Parathyroid adenoma (tissue), 2 donors: ENCODE data around the gene MTHFR.

Experiments
- H2AFZ ChIP-seq: fragments of 300-600 bp; sonication (generic); one replicate; pipeline ENCODE4 v1.7.0; 2017; ENCODE audit warnings: antibody characterized with exemption, mild to moderate bottlenecking
- H3K27ac ChIP-seq: fragments of 300-600 bp; sonication (generic); one replicate; pipeline ENCODE4 v1.7.0; 2017
- H3K27me3 ChIP-seq: fragments of 300-600 bp; sonication (generic); one replicate; pipeline ENCODE4 v1.7.0; 2017; ENCODE audit warnings: low read length; ENCODE audit not compliant: control insufficient read depth, insufficient read depth
- H3K36me3 ChIP-seq: fragments of 300-600 bp; sonication (generic); one replicate; pipeline ENCODE4 v1.7.0; 2017; ENCODE audit warnings: low read length; ENCODE audit not compliant: control insufficient read depth, insufficient read depth
- H3K4me1 ChIP-seq: fragments of 300-600 bp; sonication (generic); one replicate; pipeline ENCODE4 v1.7.0; 2017; ENCODE audit warnings: control low read depth
- H3K4me2 ChIP-seq: fragments of 300-600 bp; sonication (generic); one replicate; pipeline ENCODE4 v1.7.0; 2017; ENCODE audit warnings: low read length
- H3K4me3 ChIP-seq: fragments of 300-600 bp; sonication (generic); one replicate; pipeline ENCODE4 v1.7.0; 2017; ENCODE audit warnings: low read depth, low read length
- H3K79me2 ChIP-seq: fragments of 300-600 bp; sonication (generic); one replicate; pipeline ENCODE4 v1.7.0; 2017; ENCODE audit warnings: control low read depth
- H3K9ac ChIP-seq: fragments of 300-600 bp; sonication (generic); one replicate; pipeline ENCODE4 v1.7.0; 2017; ENCODE audit warnings: mild to moderate bottlenecking
- H3K9me3 ChIP-seq: fragments of 300-600 bp; sonication (generic); one replicate; pipeline ENCODE4 v1.7.0; 2017; ENCODE audit warnings: low read length; ENCODE audit not compliant: control insufficient read depth
- CTCF ChIP-seq: fragments of 300-600 bp; sonication (generic); IDR thresholded peaks from one replicate; pipeline ENCODE4 v1.7.0; 2017; ENCODE audit warnings: antibody characterized with exemption, mild to moderate bottlenecking
- donor health status: primary hyperparathyroidism.

The MTHFR gene

GRCh38 chr1:11738783-11739182 lies 67.0 kb downstream of the MTHFR start:
- Histone ChIP-seq H3K4me2 (no peak overlapping the region), H3K9ac (no peak overlapping the region), H3K4me3 (no peak overlapping the region), H3K27me3 (no peaks in the 10 kb centered on the region), H3K27ac (no peak overlapping the region), H3K4me1 (no peaks in the 10 kb centered on the region), H3K36me3 (no peaks in the 10 kb centered on the region), H2AFZ (no peak overlapping the region), H3K79me2 (no peaks in the 10 kb centered on the region), H3K9me3 (no peaks in the 10 kb centered on the region)
- no peak for TF ChIP-seq CTCF

- TF ChIP-seq CTCF: no peak
- Histone ChIP-seq H3K36me3 (no peaks in the 10 kb centered on the region), H3K4me2 (no peak overlapping the region), H3K4me1 (no peaks in the 10 kb centered on the region), H3K79me2 (no peaks in the 10 kb centered on the region), H3K27ac (no peak overlapping the region), H3K27me3 (no peaks in the 10 kb centered on the region), H2AFZ (no peak overlapping the region), H3K4me3 (no peak overlapping the region), H3K9ac (no peak overlapping the region), H3K9me3 (no peaks in the 10 kb centered on the region)
Observed at GRCh38 chr1:11738096-11738495, 67.7 kb downstream of the MTHFR start.

GRCh38 chr1:11736746-11737639 lies 68.8 kb downstream of the MTHFR start:
- Histone ChIP-seq H3K9ac (no peak overlapping the region), H3K36me3 (no peaks in the 10 kb centered on the region), H3K79me2 (no peaks in the 10 kb centered on the region), H3K4me3 (peak overlapping the region; percentile 96), H3K4me2 (peak overlapping the region; percentile 99), H3K9me3 (no peaks in the 10 kb centered on the region), H3K27ac (peak overlapping the region; percentile 61), H2AFZ (peak overlapping the region; percentile 88), H3K27me3 (no peaks in the 10 kb centered on the region), H3K4me1 (no peaks in the 10 kb centered on the region)
- no peak for TF ChIP-seq CTCF

- no peaks in the 10 kb centered on the region for H3K79me2 ChIP-seq
- no peak within 1 kb of the TSS for H3K9ac ChIP-seq
- H3K4me1 ChIP-seq: no peaks in the 10 kb centered on the region
- peak within 1 kb of the TSS; percentile 99 for H3K4me2 ChIP-seq
- no peak for TF ChIP-seq CTCF
- H3K4me3 ChIP-seq: peak within 1 kb of the TSS; percentile 96
- no peaks in the 10 kb centered on the region for H3K36me3 ChIP-seq
- H2AFZ ChIP-seq: peak within 1 kb of the TSS; percentile 88
- H3K9me3 ChIP-seq: no peaks in the 10 kb centered on the region
- H3K27me3 ChIP-seq: no peaks in the 10 kb centered on the region
- peak within 1 kb of the TSS; percentile 61 for H3K27ac ChIP-seq
Observed at GRCh38 chr1:11735854-11736745, 69.7 kb downstream of the MTHFR start, which contains the start of gene AGTRAP. TSS of gene AGTRAP (plus strand) at chr1:11736136. CDS start at chr1:11736209, 73 bp downstream.
